HCT116 (cell line): ENCODE data around the gene UPK3A. TPM values are rescaled to one million over a fixed set of nuclear protein-coding genes. Genes with fewer than 3 reads are reported as not detected.

ENCODE experiments used
- ATAC-seq: fragments of 200-7000 bp; cut with Tn5 transposase; 2 replicates; pipeline ENCODE4 v1.9.1; 2020; ENCODE audit warnings: mild to moderate bottlenecking, moderate library complexity
- BruUV-seq: library from RNA; stranded (reverse); fragments of 400-500 nt; replicated peaks from 2 replicates; lab custom pipeline; 2021; lab: Mats Ljungman, UMichigan
- CTCF ChIA-PET: fragments of 300-600 bp; sonication (Branson Sonifier 250); formaldehyde crosslinking; loops from one replicate; lab custom pipeline; 2021; ENCODE audit warnings: antibody characterized with exemption; lab: Charles Lee
- POLR2A ChIA-PET: fragments of 300-600, 350-600 bp; sonication (Branson Sonifier 250); formaldehyde crosslinking; loops from one replicate; lab custom pipeline; 2021; ENCODE audit warnings: antibody characterized with exemption; lab: Charles Lee
- RAD21 ChIA-PET, 2 experiments: fragments of 300-600 bp; sonication (Branson Sonifier 250); formaldehyde crosslinking; loops; one replicate each; lab custom pipeline; 2023; ENCODE audit warnings: low total read pairs in 2 of 2; ENCODE audit not compliant: uncharacterized antibody in 2 of 2, unreplicated experiment in 2 of 2, low non-redundant PET in 1 of 2; lab: Charles Lee
- DNase-seq: peaks from one replicate; pipeline ENCODE4 v3.0.0-alpha.2; 2010; ENCODE audit warnings: low read depth, low spot score
- H2AFZ ChIP-seq: fragments of 200-600 bp; shearing (Covaris generic), sonication (generic); 2 replicates; pipeline ENCODE4 v1.6.1; 2017; ENCODE audit warnings: low read depth, mixed run types, mixed read lengths, antibody characterized with exemption, low read length; ENCODE audit not compliant: poor library complexity, severe bottlenecking
- H3K27ac ChIP-seq: 2 replicates; pipeline ENCODE4 v1.5.1; 2012; ENCODE audit warnings: low read depth, low read length
- H3K27me3 ChIP-seq: fragments of 200-600 bp; sonication (generic); 2 replicates; pipeline ENCODE4 v1.6.1; 2016; ENCODE audit warnings: mixed run types, low read length, mixed read lengths; ENCODE audit not compliant: insufficient read depth
- H3K36me3 ChIP-seq, 2 experiments: fragments of 200-500 bp in 1 of 2; fragments of 200-600 bp in 1 of 2; sonication (Bioruptor generic) in 1 of 2; sonication (generic) in 1 of 2; 2 replicates each; pipeline versions ENCODE4 v1.5.1 to v1.6.1; 2014 to 2016; ENCODE audit warnings: low read length in 2 of 2, inconsistent platforms in 1 of 2, mixed read lengths in 1 of 2, mixed run types in 1 of 2; ENCODE audit not compliant: insufficient read depth in 2 of 2, control insufficient read depth in 1 of 2
- H3K4me1 ChIP-seq, 2 experiments: fragments of 200-600 bp in 1 of 2; sonication (generic) in 1 of 2; 2 replicates each; pipeline versions ENCODE4 v1.5.1 to v1.6.1; 2012 to 2017; ENCODE audit warnings: low read length in 2 of 2, inconsistent platforms in 1 of 2, mild to moderate bottlenecking in 1 of 2, mixed read lengths in 1 of 2, mixed run types in 1 of 2, moderate library complexity in 1 of 2; ENCODE audit not compliant: insufficient read depth in 2 of 2, control insufficient read depth in 1 of 2
- H3K4me2 ChIP-seq: fragments of 200-600 bp; sonication (generic); 2 replicates; pipeline ENCODE4 v1.6.1; 2017; ENCODE audit warnings: mixed run types, low read length, mixed read lengths
- H3K4me3 ChIP-seq, 2 experiments: fragments of 200-600 bp in 1 of 2; sonication (generic) in 1 of 2; replicated peaks in 1 of 2; 2 replicates each; pipeline ENCODE4 v1.5.1; 2011 to 2016; ENCODE audit warnings: low read length in 2 of 2, control low read depth in 1 of 2, low read depth in 1 of 2, mild to moderate bottlenecking in 1 of 2, mixed read lengths in 1 of 2, mixed run types in 1 of 2
- H3K79me2 ChIP-seq: fragments of 200-600 bp; sonication (generic); 2 replicates; pipeline ENCODE4 v1.6.1; 2017; ENCODE audit warnings: mild to moderate bottlenecking, mixed run types, low read length, moderate library complexity, mixed read lengths; ENCODE audit not compliant: insufficient read depth
- H3K9ac ChIP-seq: fragments of 200-600 bp; sonication (generic); 2 replicates; pipeline ENCODE4 v1.6.1; 2016; ENCODE audit warnings: low read length, mixed read lengths
- H3K9me2 ChIP-seq: fragments of 200-600 bp; sonication (generic), shearing (Covaris generic); 2 replicates; pipeline ENCODE4 v1.6.1; 2017; ENCODE audit warnings: mixed run types, mild to moderate bottlenecking, moderate library complexity; ENCODE audit not compliant: insufficient read depth
- H3K9me3 ChIP-seq, 2 experiments: fragments of 200-500 bp in 1 of 2; fragments of 200-600 bp in 1 of 2; sonication (Bioruptor generic) in 1 of 2; sonication (generic) in 1 of 2; 2 replicates each; pipeline ENCODE4 v1.6.1; 2014 to 2017; ENCODE audit warnings: low read length in 2 of 2, mixed read lengths in 2 of 2, inconsistent platforms in 1 of 2, low read depth in 1 of 2, mild to moderate bottlenecking in 1 of 2, mixed run types in 1 of 2, moderate library complexity in 1 of 2; ENCODE audit not compliant: control insufficient read depth in 1 of 2, insufficient read depth in 1 of 2
- H4K20me1 ChIP-seq: fragments of 200-600 bp; sonication (generic), shearing (Covaris generic); 2 replicates; pipeline ENCODE4 v1.6.1; 2017; ENCODE audit warnings: mixed run types, mild to moderate bottlenecking, moderate library complexity; ENCODE audit not compliant: insufficient read depth
- ATF3 ChIP-seq: IDR thresholded peaks from 2 replicates; pipeline ENCODE4 v1.6.1; 2012
- CBX3 ChIP-seq: IDR thresholded peaks from 2 replicates; pipeline ENCODE4 v1.6.1; 2012; ENCODE audit warnings: low read depth
- ELF1 ChIP-seq: IDR thresholded peaks from 2 replicates; pipeline ENCODE4 v1.6.1; 2012; ENCODE audit warnings: low read depth, borderline replicate concordance
- JUND ChIP-seq: IDR thresholded peaks from 2 replicates; pipeline ENCODE4 v1.6.1; 2012
- MAX ChIP-seq: IDR thresholded peaks from 2 replicates; pipeline ENCODE4 v1.6.1; 2012
- POLR2AphosphoS5 ChIP-seq: IDR thresholded peaks from 2 replicates; pipeline ENCODE4 v1.6.1; 2011; ENCODE audit warnings: mild to moderate bottlenecking, low read depth, low read length, moderate library complexity
- RAD21 ChIP-seq: IDR thresholded peaks from 2 replicates; pipeline ENCODE4 v1.6.1; 2012; ENCODE audit warnings: low read depth, mild to moderate bottlenecking
- REST ChIP-seq: IDR thresholded peaks from 2 replicates; pipeline ENCODE4 v1.6.1; 2012; ENCODE audit warnings: low read depth
- SIN3A ChIP-seq: IDR thresholded peaks from 2 replicates; pipeline ENCODE4 v1.6.1; 2012; ENCODE audit warnings: low read depth
- SP1 ChIP-seq: IDR thresholded peaks from 2 replicates; pipeline ENCODE4 v1.6.1; 2012; ENCODE audit warnings: low read depth
- SRF ChIP-seq: IDR thresholded peaks from 2 replicates; pipeline ENCODE4 v1.6.1; 2012; ENCODE audit warnings: low read depth
- YY1 ChIP-seq: IDR thresholded peaks from 2 replicates; pipeline ENCODE4 v1.6.1; 2011; ENCODE audit warnings: low read length, low read depth, moderate library complexity, mild to moderate bottlenecking; ENCODE audit not compliant: insufficient replicate concordance; ENCODE audit errors: extremely low read depth
- ZBTB33 ChIP-seq: IDR thresholded peaks from 2 replicates; pipeline ENCODE4 v1.6.1; 2011; ENCODE audit warnings: mild to moderate bottlenecking, low read length, moderate library complexity; ENCODE audit not compliant: insufficient replicate concordance; ENCODE audit errors: extremely low read depth
- ZFX ChIP-seq: fragments of 450-650 bp; IDR thresholded peaks from 2 replicates; pipeline ENCODE4 v1.6.1; 2017
- ZNF274 ChIP-seq: fragments of 200-500 bp; sonication (Bioruptor generic); IDR thresholded peaks from 2 replicates; pipeline ENCODE4 v1.6.1; 2014; ENCODE audit warnings: mild to moderate bottlenecking, low read depth, low read length, inconsistent platforms
- intact Hi-C: fragments of 100-400 bp; cut with micrococcal nuclease; formaldehyde crosslinking; loops from 2 replicates; pipeline ENCODE4 v1.10.0; 2022
- total RNA-seq: library from RNA; stranded (reverse); gene quantifications from one replicate; pipeline ENCODE4 v1.2.1, GENCODE V29; 2021; ENCODE audit not compliant: unreplicated experiment

Gene UPK3A
- total RNA-seq, 1 experiment from 2014 or later = not detected

- TF ChIP-seq ZBTB33 = no peak
- TF ChIP-seq REST = no peak
- no peak for TF ChIP-seq RAD21
- TF ChIP-seq YY1 = no peak
These were observed 28.1 kb downstream of the UPK3A start (continued) for GRCh38 chr22:45312856-45313255.

- no peaks in the 10 kb centered on the region; the same call in 1 of the 2 replicates for H4K20me1 ChIP-seq
- no peak overlapping the region for H2AFZ ChIP-seq
- RAD21 ChIA-PET = no interaction called here
- peaks cover 11 to 17% of the 10 kb centered on the region in 2 experiments for H3K4me1 ChIP-seq
- H3K9me3 ChIP-seq = no peaks in the 10 kb centered on the region
- no peak overlapping the region for H3K4me3 ChIP-seq
- no TSS peak for BruUV-seq
- CTCF ChIA-PET = no interaction called here
- intact Hi-C loops = no loop called here
- ATAC-seq (no peak), DNase-seq (no peak)
- H3K27me3 ChIP-seq = no peaks in the 10 kb centered on the region
- no peaks in the 10 kb centered on the region for H3K9me2 ChIP-seq
- H3K9ac ChIP-seq = no peak overlapping the region
- H3K79me2 ChIP-seq = peaks cover 89% of the 10 kb centered on the region
- POLR2A ChIA-PET = no interaction called here
- no peak overlapping the region for H3K27ac ChIP-seq
- no peak overlapping the region for H3K4me2 ChIP-seq
- peaks cover 0 to 2% of the 10 kb centered on the region in 2 experiments; a peak in 2 of 4 replicates for H3K36me3 ChIP-seq
- TF ChIP-seq CBX3 = no peak
- TF ChIP-seq ELF1 = no peak
- no peak for TF ChIP-seq YY1
- no peak for TF ChIP-seq SIN3A
- no peak for TF ChIP-seq ZNF274
- no peak for TF ChIP-seq MAX
- TF ChIP-seq JUND = no peak
- no peak for TF ChIP-seq POLR2AphosphoS5
- no peak for TF ChIP-seq ATF3
- TF ChIP-seq SRF = no peak
- no peak for TF ChIP-seq ZFX
- no peak for TF ChIP-seq REST
- TF ChIP-seq RAD21 = no peak
- no peak for TF ChIP-seq SP1
These were observed 29.4 kb downstream of the UPK3A start for GRCh38 chr22:45314054-45314721.
